GM19193 (cell line): ENCODE data around the gene POLRMT.

ENCODE experiments used
- POLR2A ChIP-seq: IDR thresholded peaks from 4 replicates; pipeline ENCODE4 v1.6.1; 2011; ENCODE audit not compliant: insufficient read depth, insufficient read length; ENCODE audit errors: extremely low read depth

The POLRMT gene

DNA sequence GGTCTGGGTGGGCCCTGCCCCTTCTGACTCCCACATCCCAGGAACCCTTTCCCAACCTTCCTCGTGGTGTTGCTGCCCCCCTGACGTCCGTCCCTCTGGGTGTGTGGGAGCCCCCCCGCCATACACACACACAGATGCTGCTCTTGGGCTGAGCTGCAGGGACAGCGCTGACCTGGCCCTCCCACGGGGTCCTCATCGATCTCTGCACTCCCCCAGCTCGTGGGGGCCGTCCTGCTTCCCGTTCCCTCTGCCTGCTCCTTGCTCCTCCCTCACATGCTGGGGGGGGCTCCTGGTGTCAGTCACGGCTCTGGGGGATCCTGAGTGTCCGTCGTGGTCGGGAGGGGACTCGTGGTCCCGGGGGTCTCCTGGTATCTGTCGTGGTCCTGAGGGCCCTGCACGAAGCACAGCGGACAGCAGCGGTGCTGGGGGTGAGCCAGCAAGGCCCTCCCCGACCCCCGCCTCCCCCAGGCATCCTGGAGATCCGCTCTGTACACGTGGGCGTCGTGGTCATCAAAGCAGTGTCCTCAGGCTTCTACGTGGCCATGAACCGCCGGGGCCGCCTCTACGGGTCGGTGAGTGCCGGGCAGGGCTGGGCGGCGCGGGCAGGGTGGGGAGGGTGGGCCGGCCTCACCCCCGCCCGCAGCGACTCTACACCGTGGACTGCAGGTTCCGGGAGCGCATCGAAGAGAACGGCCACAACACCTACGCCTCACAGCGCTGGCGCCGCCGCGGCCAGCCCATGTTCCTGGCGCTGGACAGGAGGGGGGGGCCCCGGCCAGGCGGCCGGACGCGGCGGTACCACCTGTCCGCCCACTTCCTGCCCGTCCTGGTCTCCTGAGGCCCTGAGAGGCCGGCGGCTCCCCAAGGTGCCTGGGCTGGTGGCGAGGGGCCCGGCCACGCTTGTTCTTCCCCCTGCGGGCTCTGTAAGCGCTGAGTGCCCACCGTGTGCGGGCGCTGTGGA lies 9.7 kb upstream of the POLRMT start:
- TF ChIP-seq POLR2A: no peak

DNA sequence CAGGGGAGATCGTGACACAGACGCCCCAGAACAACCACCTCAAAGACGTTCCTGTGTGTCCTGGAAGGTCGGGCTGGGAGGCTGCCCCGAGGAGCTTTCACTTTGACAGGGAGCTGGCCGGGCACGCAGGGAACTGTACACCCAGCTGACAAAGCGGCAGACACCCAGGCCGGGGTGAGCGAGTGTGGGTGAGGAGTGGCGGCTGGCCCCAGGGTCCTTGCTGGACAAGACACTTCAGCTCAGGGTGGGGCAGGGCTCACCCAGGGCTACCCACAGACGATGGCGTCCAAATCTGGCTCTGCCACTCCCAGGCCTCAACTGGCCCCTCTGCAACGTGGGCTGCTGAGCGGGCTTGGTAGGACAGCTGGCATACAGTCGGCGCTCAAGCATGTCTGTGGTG lies 8.4 kb upstream of the POLRMT start:
- TF ChIP-seq POLR2A: no peak

DNA sequence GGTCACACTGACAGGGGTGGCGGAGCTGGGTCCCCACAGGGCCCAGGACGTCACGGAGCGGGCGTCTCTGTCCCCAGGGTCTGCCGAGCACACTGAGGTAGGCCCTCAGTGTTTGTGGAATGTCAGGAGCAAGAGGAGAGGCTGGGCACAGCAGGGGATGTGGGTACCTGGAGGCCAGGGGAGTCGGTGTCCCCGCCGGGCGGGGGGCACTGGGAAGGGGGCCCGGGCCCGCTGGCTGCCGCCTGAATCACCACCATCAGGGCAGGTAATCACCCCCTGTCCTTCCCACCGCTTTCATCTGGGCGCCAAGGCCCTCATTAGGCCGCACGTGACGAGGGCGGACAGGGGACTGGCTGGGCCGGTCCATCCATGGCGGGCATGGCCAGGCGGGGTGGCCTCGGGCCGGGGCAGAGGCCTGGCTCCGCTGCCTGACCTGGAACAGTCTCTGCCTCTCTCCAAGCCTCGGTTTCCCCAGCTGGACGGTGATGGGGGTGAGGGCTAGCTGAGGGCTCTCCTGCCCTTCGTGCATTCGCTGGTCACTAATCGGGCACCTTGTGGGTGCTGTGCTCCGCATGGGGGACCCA lies 7.4 kb upstream of the POLRMT start:
- TF ChIP-seq POLR2A: no peak

DNA sequence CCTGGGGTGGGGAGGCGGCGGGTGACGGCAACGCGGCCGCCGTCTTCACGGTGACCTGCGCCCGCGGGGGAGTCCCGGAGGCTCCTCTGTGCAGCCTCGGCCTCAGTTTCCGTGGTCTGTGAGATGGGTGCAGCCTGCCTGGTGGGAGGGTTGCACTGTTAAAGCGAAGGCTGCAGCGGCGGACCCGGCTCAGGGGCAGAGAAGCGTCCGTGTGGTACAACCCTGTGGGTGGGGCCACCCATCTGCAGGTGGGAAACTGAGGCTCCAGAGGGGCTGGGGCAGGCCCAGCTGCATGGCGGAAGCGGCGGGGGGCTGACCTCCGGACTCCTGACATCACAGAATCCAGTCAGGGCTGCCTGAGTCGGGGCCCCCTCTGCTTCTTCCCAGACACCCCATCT lies 6.8 kb upstream of the POLRMT start:
- TF ChIP-seq POLR2A: no peak

DNA sequence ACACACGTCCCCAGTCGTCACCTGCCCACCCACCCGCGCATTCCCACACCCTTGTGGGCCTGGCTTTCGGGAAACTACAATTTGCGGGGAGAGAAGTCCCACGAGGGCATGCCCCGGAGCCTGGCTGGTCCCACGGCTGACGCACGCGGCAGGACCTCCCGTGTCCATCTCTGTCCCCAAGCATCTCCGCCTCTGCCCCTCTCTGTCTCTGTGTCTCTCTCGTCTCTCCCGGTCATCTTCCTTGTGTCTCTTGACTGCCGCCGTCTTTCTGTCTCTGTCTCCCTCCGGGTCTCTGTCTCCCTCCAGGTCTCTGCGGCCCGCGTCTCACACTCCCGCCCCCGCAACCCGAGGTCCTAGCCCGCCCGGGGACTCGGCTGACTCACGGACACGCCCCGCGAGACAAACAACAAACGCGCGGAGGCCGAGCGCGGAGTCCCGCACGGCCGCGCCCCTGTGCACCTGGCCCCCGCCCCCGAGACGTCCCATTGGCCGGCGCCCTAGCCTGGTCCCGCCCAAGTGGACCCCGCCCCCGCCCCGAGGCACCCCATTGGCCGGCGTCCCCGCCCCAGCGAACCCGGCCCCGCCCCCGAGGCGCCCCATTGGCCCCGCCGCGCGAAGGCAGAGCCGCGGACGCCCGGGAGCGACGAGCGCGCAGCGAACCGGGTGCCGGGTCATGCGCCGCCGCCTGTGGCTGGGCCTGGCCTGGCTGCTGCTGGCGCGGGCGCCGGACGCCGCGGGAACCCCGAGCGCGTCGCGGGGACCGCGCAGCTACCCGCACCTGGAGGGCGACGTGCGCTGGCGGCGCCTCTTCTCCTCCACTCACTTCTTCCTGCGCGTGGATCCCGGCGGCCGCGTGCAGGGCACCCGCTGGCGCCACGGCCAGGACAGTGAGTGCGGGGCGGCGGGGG lies 6.2 kb upstream of the POLRMT start, which contains the start of gene FGF22:
Gene FGF22, plus strand, starts transcription at position 627 of the 908 bp plus-strand sequence. Its CDS starts 47 bp downstream, at position 674.
- TF ChIP-seq POLR2A: no peak

DNA sequence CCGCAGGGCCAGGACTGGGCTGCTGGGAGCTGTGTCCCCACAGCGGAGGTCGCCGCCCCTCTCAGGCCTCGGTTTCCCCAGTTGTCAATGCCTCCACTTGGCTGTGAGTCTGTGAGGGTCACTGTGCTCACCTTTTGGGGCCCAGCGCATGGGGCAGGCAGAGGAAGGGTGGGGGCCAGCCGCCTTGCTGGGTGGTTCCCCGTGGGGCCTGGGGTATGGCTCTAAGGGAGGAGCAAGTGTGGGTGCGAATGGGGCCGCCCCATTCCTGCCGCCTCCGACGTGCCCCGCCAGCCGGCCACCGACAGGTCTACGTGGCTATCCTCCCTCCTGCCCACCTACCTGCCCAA lies 5.5 kb upstream of the POLRMT start:
- no peak for TF ChIP-seq POLR2A

DNA sequence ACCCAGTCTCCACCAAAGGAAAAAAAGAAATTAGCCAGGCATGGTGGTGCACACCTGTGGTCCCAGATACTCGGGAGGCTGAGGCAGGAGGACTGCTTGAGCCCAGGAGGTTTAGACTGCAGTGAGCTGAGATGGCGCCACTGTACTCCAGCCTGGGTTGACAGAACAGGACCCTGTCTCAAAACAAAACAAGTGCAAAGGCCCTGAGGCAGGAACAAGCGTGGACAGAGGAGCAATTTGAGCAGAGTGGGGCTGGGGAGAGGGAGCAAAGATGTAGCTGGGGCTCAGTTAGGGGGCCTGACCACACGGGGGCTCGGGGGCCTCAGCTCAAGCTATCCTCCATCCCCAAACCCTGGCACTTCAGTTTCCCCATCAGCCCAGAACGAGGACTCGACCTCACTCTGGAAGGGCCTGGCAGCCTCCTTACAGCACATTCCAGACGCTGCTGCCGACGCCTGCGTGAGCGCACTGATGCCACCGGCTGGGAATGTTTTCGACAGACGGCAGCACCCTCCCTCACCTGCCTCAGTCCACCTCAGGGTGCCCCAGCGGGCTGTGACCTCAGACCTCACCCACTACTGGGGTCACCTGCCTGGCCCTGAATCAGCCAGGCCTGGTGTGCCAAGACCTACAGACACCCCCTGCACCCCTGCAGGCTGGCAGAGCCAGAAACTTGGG lies 1.8 kb upstream of the POLRMT start:
- no peak for TF ChIP-seq POLR2A

DNA sequence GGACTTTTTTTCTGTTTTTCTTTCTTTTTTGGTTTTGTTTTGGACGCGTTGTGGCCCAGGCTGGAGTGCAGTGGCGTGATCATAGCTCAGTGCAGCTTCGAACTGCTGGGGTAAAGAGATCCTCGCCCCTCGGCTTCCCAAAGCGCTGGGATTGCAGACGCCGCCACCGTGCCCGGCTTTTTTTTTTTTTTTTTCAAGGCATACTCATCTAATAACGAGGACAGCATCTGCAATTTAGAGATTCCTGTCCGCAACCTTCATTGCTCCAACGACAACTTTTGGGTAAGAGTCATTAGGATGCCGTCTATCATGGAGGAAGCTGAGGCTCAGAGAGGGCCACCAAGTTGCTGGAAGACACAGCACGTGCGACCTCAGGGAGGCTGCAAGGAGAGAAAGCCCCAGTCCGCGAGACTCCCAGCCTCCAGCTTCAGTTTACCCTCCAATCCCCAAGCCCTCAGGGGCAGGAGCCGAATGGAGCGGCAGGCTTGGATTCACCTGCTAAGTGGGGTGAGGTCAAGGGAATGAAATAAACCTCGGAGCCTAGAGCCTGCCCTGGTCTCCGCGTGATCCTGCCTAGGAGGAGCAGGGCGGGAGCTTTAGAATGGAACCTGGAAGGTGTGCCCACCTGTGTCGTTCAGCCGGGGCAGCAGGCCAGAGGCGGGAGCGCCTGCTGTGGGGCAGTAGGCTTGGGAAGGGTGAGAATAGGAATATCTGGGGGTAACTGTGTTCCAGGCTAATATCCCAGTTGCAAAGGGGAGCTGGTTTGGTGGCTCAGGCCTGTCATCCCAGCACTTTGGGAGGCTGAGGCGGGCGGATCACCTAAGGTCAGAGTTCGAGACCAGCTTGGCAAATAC lies 676 bp upstream of the POLRMT start:
- TF ChIP-seq POLR2A: no peak

DNA sequence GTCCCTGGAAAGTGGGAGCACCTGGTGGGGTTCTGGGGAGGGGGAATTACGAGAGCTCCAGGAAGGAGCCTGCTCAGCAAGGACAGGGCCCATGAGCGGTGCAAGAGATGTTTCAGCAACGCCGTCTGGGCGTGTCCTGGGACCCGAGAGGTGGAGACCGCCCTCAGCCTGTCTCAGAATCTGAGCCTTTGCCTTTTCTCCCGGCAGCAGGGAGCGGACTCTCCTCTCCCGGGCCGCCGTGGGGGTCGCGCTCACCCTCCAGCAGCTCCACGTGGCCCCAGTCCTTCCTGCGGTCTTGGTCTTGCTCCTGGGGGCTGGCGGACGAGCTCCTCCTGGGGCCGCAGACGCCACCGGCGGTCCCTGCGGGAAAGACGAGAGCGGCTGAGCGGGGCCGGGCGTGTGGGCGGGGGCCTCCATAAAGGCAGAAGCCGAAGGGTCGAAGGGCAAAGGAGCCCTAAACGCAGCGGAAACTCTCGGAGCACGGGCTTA lies 714 bp downstream of the POLRMT start:
- TF ChIP-seq POLR2A: no peak

DNA sequence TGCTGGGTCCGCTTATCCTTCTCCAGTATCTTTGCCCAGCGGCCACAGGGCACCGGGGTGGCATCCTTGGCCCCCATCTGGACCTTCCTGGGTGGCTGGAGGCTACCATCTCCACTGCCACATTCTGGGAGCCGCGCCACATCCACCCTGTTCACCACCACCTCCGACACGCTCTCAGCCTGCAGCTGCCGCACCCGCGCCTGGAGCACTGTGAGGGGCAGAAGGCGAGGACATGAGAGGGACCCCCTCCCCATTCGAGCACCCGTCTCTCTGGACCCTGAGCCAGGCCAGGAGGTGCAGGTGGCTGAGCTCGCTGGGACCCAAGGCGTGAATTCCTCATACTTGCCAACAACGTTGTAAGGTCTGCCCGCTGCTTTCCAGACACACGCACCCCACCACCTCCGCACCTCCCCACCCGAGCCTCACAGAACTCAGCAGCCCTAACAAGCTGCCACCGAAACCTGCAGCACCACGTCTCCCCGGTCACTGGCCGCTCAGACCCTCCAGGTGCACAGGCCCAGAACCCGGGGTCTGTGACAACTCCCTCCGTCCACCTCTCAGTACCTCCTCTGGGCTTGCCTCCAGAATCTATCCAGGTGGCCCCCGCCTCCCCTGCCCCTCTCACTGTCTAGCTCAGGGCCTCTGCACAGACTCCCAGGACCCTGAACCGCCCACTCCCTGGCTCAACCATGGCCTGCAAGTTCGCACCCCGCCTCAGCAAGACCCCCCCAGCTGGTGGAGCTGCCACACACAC lies 3.2 kb downstream of the POLRMT start:
- no peak for TF ChIP-seq POLR2A

DNA sequence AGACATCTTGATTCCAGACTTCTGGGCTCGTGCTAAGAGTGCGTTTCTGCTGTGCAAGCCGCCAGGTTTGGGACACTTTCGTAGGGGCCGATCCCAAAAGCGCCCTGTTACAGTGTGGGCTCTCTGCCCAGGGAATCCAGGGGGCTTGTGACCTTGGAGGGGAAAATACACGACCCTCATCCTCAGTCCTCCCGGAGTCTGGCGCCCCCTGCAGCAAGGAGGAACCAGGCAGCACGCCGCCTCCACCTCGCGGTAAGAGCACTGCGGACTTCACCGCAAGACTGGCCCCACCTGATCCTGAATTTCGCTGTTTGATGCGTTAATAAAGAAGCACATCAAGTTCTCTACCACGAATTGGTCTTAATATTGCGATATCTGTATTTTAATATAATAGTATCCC lies 5.2 kb downstream of the POLRMT start:
- TF ChIP-seq POLR2A: no peak

DNA sequence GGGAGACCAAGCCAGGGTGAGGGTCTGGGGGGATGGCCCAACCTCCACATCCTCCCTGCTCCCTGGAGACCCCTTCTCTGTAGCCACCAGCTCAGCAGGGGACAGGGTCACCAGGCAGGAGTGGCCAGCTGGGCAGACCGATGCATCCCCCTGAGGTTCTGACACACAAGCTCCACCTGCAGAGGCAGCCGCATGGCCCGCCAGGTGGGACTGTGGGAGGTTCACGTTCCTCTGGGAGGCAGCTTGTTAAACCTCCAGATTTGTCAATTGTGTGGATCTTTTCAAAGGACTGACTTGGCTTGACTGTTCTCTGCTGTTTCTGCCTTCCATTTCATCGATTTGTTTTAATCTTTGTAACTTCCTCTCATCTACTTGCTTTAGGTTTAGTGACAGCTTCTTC lies 8.1 kb downstream of the POLRMT start:
- TF ChIP-seq POLR2A: no peak
